ENCODE data around the gene PCDHB15.
"Not testable (repeated sequence)": the region's sequence is repeated elsewhere in the genome, so short reads cannot be mapped to it uniquely, and the experiment has no call there.

GRCh38 chr5:141215504-141215903, 29.7 kb upstream of the PCDHB15 start:
- not testable (repeated sequence) for TF ChIP-seq CTCF (conservative IDR thresholded peaks at IDR 0.05; ENCODE audit: low read length); EZH2phosphoT487 (IDR thresholded peaks at IDR 0.05; ENCODE audit: borderline replicate concordance)

Data from Loucy (cell line).